Spleen (tissue), 7 donors: ENCODE measurements around the gene TNPO1.

ENCODE experiments used
- POLR2A ChIP-seq, 3 donors: fragments of 450-650 bp; IDR thresholded peaks; one replicate each; pipeline ENCODE4 v1.5.1; 2017; ENCODE audit warnings: antibody characterized with exemption in 3 of 3, mild to moderate bottlenecking in 1 of 3
- POLR2AphosphoS5 ChIP-seq, 3 donors: sonication (generic); formaldehyde crosslinking; IDR thresholded peaks; one replicate each; pipeline ENCODE4 v1.5.1; 2017; ENCODE audit warnings: antibody characterized with exemption in 3 of 3
- TF ChIP-seq, protein P1 (sequence below), 11 experiments: fragments of 200-600 bp in 7 of 11; fragments of 450-650 bp in 4 of 11; sonication (generic) in 4 of 11; IDR thresholded peaks in 8 of 11; conservative IDR thresholded peaks in 3 of 11; 1 replicate in 7 of 11; 2 replicates in 4 of 11; pipeline versions ENCODE4 v1.4.0 to v1.8.0; 2016 to 2021; ENCODE audit warnings: antibody characterized with exemption in 11 of 11, inconsistent platforms in 4 of 11, mild to moderate bottlenecking in 1 of 11
- donor health status: DM: no; HTN: no; CAD: no; lungs with moderate emphysema.
- donor health status: DM: no; HTN: no; CAD: no.
- donor health status: DM: no; HTN: no; CAD: no.

DNA sequence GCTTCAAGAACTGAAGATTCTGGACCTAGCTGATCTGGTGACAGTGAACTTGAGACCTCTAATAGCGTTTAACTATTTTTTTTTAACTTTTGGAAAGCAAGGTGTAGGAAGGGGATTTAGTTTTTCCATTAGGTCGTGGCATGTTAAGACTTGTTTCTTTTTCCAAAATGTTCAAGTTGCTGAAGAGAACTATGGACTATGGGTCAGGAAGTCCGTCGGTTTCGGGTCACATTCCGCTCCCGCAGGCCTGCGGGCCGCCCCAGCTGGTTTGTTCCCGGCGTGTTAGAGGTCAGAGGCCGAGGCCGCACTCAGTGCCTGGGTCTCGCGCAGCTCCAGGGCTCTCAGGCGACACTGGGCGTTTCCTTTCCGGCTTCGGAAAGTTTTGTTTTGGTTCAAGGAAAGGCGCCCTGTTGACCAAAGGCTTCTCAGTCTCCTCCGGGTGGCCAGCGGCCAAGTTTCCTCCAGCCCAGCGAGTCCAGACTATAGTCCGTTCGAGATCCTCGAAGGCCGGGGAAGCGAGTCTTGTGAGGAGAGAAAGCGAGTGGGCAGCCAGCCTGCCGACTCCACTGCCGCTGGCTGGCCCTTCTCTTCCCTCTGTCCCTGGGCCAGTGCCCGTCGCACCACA lies 138.8 kb downstream of the TNPO1 start:
- TF ChIP-seq, protein P1, sequence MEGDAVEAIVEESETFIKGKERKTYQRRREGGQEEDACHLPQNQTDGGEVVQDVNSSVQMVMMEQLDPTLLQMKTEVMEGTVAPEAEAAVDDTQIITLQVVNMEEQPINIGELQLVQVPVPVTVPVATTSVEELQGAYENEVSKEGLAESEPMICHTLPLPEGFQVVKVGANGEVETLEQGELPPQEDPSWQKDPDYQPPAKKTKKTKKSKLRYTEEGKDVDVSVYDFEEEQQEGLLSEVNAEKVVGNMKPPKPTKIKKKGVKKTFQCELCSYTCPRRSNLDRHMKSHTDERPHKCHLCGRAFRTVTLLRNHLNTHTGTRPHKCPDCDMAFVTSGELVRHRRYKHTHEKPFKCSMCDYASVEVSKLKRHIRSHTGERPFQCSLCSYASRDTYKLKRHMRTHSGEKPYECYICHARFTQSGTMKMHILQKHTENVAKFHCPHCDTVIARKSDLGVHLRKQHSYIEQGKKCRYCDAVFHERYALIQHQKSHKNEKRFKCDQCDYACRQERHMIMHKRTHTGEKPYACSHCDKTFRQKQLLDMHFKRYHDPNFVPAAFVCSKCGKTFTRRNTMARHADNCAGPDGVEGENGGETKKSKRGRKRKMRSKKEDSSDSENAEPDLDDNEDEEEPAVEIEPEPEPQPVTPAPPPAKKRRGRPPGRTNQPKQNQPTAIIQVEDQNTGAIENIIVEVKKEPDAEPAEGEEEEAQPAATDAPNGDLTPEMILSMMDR (IDR thresholded peaks at IDR 0.05 in 8 of 11, conservative IDR thresholded peaks at IDR 0.05 in 3 of 11) = no peak
- TF ChIP-seq POLR2AphosphoS5 (IDR thresholded peaks at IDR 0.05) (no peak), POLR2A (IDR thresholded peaks at IDR 0.05) (no peak)
